ENCODE measurements around the gene SAA1.
"Not testable (repeated sequence)": the region's sequence is repeated elsewhere in the genome, so short reads cannot be mapped to it uniquely, and the experiment has no call there.

Gene SAA1

DNA sequence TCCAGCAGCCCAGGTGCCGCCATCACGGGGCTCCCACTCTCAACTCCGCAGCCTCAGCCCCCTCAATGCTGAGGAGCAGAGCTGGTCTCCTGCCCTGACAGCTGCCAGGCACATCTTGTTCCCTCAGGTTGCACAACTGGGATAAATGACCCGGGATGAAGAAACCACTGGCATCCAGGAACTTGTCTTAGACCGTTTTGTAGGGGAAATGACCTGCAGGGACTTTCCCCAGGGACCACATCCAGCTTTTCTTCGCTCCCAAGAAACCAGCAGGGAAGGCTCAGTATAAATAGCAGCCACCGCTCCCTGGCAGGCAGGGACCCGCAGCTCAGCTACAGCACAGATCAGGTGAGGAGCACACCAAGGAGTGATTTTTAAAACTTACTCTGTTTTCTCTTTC, at the start of gene SAA1:
Gene SAA1 (plus strand): TSS at position 316 of the 400 bp plus-strand sequence. CDS start 624 bp downstream, outside the sequence.
- DNase-seq, result no peak

DNA sequence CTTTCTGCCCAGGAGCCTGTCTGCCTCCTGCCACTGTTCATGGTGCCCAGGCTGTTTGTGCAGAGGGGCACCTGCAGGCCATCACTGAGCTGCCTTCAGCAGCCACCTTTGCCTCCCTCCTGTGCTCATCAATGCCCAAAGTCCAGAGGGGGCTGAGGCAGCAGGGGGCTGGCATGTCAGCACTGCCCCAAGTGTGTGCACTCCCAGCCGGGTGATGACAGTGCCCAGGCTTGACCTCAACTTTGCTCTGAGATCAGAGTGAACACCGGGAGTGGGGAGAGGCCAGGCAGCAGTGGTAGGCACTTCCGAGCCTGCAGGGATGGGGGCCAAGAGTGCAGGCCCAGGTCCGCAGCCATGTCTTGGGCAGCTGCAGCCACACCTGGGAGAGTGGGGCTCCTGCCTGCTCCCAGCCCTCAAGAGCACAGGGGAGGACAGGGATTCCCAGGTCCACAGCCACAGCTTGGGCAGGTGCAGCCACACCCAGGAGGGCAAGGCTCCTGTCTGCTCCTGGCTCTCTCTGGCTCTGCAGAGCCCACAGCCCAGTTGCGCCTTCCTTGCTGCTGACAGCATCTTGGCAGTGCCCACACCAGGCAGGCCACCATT, 44.7 kb upstream of the SAA1 start:
- DNase-seq, result no peak

- DNase-seq, result no peak
Measured at GRCh38 chr11:18222814-18223421, 43.1 kb upstream of the SAA1 start.

DNA sequence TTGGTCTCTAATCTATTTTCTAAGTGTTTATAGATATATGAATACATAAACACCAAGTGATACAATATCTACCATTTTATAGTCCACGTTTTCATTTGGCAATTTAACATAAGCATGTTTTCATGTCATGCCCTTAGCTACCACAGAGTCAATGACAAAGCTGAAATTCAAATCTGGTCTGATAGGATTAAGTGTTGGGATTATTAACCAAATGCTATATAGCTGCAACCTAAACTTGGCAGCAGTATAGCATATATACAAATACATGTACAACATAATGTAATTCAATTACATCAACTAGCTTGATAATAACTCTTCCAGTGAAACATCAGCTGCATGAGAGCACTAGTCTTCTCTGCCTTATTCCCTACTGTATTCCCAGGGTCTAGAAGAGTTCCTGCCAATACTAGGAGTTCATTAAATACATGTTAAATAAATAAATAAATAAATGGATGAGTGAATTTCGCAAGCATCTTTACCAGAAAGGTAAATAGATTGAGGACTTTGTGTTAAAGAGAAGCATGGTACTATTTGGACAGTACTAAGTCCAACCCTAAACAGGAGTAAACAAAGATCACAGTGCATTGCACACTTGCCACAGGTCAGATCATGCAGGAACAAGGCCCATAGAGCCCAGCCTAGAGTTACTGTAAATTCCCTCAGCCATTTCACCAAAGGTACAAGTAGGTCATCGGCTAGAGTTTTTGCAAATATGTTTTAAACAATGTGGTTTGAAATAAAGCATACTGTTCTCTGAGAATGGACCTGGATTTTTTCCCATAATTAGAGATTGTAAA, 42.3 kb upstream of the SAA1 start:
- DNase-seq, result no peak

- DNase-seq, result no peak
Measured at GRCh38 chr11:18225913-18226312, 40.2 kb upstream of the SAA1 start.

DNA sequence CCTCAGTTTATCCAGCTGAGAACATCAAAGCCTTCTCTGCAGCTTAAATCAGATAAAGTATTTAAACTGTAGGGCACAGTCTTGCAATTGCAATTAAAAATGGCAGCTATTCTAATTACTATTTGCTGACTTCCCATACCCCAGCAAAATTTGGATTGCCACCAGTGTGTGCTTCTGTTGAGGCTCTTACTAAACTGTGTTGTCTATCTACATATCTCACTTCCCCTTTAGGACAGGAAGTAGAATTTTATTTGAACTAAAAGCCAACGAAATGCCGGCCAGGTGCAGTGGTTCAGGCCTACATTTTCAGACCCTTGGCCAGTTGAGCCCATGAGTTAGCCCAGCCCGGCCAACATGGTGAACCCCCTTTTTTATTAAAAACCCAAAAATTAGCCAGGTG, 36.6 kb upstream of the SAA1 start:
- DNase-seq, result no peak

- no peak for DNase-seq
Measured at GRCh38 chr11:18230859-18231258, 35.2 kb upstream of the SAA1 start.

DNA sequence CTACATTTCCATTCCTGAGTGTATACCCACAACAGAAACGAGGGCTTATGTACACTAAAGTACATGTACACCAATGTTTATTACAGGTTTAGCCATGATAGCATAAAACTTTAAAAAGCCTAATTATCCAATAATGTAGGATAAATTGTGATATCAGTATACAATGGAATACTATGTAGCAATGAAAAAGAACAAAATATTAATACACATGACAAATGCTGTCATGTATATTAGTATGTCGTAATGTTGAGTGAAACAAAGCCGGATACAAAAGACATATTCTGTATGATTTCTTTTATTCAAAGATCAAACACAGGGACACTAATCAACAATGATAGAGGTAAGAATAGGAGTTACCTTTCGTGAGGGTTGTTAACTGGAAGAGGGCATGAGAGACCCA, 32.2 kb upstream of the SAA1 start:
- DNase-seq, result no peak

DNA sequence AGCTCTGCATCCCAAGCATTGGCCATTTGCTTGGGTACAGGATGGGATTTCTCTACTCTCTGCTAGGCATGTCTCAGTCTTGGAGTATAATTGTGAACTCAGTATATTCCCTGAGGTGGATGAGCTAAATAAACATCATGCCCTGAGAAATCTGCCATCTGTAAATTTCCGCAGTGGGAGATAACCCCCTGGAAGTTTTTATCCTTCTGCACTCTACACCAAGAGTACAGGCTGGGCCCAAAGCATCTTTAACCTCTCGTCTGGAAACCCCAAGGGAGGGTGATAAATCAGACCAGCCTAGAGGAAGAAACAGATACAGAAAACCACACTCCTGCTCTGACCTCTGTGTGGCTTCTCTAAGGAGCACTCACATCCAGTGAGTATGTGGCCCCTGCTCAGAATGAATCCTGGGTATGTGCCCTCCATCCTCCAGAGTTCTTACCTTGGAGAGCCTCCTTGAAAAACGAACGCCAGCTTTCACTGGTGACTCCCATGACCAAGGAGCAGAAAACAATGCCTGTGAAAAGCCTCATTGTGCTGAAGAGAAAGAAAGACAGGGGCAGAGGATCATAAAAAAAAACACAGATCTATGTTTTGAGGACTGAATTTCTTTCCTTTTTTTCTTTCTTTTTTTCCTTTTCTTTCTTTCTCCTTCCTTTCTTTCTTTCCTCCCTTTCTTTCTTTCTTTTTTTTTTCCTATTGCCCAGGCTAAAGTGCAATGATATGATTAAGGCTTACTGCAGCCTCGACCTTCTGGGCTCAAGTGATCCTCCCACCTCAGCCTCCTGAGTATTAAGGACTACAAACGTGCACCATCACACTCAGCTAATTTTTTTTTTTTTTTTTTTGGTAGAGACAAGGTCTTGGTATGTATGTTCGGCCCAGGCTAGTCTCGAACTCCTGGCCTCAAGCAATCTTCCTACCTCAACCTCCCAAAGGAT, 30.4 kb upstream of the SAA1 start:
- DNase-seq, result no peak

- DNase-seq, result no peak
Measured at GRCh38 chr11:18236664-18237356, 29.3 kb upstream of the SAA1 start, which contains the start of gene SAA4. TSS of gene SAA4 (minus strand) at chr11:18236802. CDS start at chr11:18235926, 876 bp downstream.

DNA sequence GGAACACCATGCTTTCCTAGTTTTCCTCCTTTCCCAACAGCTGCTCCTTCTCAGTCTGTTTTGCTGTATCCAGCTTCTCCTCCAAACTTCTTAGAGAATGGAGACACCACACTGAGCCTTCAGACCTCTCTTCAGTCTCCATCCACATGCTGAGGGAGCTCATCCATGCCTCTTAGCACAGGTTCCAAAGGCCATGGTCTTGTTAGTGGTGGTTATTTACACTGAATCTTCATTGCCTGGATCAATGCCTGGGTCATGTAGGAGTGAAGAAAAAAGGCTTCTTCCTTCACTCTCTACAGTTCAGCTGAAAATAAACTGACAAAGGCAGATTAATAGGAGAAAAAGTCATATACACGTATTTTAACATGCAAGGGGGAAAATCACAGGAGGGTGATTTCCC, 26.4 kb upstream of the SAA1 start:
- DNase-seq, result no peak

GRCh38 chr11:18243783-18244362, 22.2 kb upstream of the SAA1 start:
- peak; percentile 19 to 49 for DNase-seq

DNA sequence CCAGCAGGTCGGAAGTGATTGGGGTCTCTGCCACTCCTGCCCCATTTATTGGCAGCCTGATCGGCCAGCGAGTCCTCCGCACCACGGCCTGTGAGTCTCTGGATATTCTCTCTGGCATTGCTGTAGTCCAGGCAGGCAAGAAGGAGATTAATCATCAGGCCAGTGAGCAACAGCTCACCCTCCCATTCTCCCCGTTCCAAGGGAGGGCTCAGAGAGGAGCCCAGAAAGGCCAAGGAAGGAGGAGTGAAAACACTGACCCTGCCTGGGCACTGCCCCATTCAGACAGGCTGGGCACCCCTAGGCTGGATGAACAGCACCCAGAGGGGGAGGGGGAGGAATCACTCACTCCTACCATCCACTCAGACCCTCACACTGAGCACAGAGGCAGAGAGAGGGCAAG, 20.7 kb upstream of the SAA1 start:
- no peak for DNase-seq

GRCh38 chr11:18246379-18247190, 19.5 kb upstream of the SAA1 start:
- DNase-seq, result not testable (repeated sequence)

- not testable (repeated sequence) for DNase-seq
Measured at GRCh38 chr11:18247191-18247581, 18.9 kb upstream of the SAA1 start.

GRCh38 chr11:18248561-18248960, 17.5 kb upstream of the SAA1 start, which contains the start of gene SAA2:
TSS of gene SAA2 (minus strand) at chr11:18248668. CDS start at chr11:18248011, 657 bp downstream.
- no peak for DNase-seq

GRCh38 chr11:18253233-18253632, 12.8 kb upstream of the SAA1 start:
- DNase-seq, result no peak

GRCh38 chr11:18253778-18254338, 12.2 kb upstream of the SAA1 start:
- DNase-seq, result no peak

DNA sequence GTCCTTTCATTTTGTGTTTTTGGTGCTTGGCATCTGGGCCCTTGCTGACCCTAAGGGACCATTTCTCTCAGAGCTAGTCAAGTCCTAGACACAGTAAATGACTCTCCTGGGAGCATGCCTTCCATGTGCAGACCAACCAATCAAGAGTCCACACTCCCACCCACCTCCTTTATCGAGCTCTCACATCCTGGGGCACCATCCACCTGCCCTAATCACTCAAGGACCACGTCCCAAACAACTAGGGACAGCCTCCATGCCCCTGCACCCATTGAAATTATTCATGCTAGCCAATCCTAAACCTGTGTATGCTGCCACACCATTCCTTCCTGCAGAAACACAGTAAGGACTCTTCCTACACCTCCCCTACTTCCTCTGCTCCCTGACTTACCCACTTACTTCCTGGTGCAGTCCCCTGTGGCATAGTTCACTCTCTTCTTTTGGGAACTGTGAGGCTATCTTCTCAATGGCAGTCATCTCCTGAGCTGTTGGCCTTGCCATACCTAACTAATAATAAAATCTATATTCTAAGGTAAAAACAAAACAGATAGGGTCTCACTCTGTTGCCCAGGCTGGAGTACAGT, 11.2 kb upstream of the SAA1 start:
- DNase-seq, result no peak

DNA sequence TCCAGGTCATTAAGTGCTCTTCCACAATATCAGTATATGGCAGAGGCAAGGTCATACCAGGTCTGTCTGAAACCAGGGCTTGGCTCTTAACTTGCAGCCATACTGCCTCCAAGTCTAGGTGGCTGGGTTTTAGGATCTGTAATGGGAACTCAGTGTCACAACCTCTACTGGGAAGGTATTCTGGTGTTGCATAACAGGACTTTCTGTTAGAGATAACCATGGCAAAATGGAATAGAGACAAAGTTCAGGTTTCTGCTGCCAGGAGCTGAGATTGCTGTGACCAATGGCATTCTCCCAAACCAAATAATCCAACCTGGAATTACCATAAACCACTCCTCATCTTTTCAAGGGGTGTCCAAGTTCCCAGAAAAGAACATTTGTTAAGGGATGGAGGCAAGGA, 6.8 kb upstream of the SAA1 start:
- no peak for DNase-seq
